Esophagus muscularis mucosa (tissue), 4 donors: ENCODE measurements around the gene PARD3B. TPM values are rescaled to one million over a fixed set of nuclear protein-coding genes. Genes with fewer than 3 reads are reported as not detected.

Source experiments
- DNase-seq: peaks from one replicate; pipeline ENCODE4 v3.0.0-alpha.2; 2017; ENCODE audit errors: extremely low spot score
- H3K27ac ChIP-seq, 4 donors: fragments of 200-600 bp; sonication (generic); replicated peaks in 1 of 4; 1 replicate in 3 of 4; 2 replicates in 1 of 4; pipeline ENCODE4 v1.5.1; 2016 to 2019; ENCODE audit warnings: mild to moderate bottlenecking in 1 of 4
- H3K27me3 ChIP-seq, 4 donors: fragments of 200-600 bp; sonication (generic); one replicate each; pipeline versions ENCODE4 v1.5.1 to v1.6.0; 2016 to 2019
- H3K36me3 ChIP-seq, 4 donors: fragments of 200-600 bp; sonication (generic); one replicate each; pipeline ENCODE4 v1.5.1; 2016 to 2019
- H3K4me1 ChIP-seq, 4 donors: fragments of 200-600 bp; sonication (generic); one replicate each; pipeline ENCODE4 v1.5.1; 2016 to 2019
- H3K4me3 ChIP-seq, 4 donors: fragments of 200-600 bp; sonication (generic); 1 replicate in 2 of 4; 2 replicates in 2 of 4; pipeline ENCODE4 v1.5.1; 2016 to 2019; ENCODE audit warnings: mild to moderate bottlenecking in 4 of 4, moderate library complexity in 1 of 4
- H3K9me3 ChIP-seq, 4 donors: fragments of 200-600 bp; sonication (generic); 1 replicate in 3 of 4; 2 replicates in 1 of 4; pipeline ENCODE4 v1.5.1; 2016 to 2019
- CTCF ChIP-seq, 3 experiments: fragments of 200-600 bp in 2 of 3; fragments of 450-650 bp in 1 of 3; sonication (generic) in 2 of 3; IDR thresholded peaks; one replicate each; pipeline ENCODE4 v1.5.1; 2017 to 2019; ENCODE audit warnings: antibody characterized with exemption in 3 of 3, mild to moderate bottlenecking in 2 of 3, moderate library complexity in 1 of 3
- EP300 ChIP-seq: sonication (generic); formaldehyde crosslinking; IDR thresholded peaks from one replicate; pipeline ENCODE4 v1.6.1; 2017; ENCODE audit warnings: antibody characterized with exemption
- POLR2A ChIP-seq: fragments of 450-650 bp; IDR thresholded peaks from one replicate; pipeline ENCODE4 v1.6.1; 2017; ENCODE audit warnings: antibody characterized with exemption, moderate library complexity, mild to moderate bottlenecking, low read depth
- POLR2AphosphoS5 ChIP-seq, 2 donors: sonication (generic); formaldehyde crosslinking; IDR thresholded peaks; one replicate each; pipeline ENCODE4 v1.6.1; 2017; ENCODE audit warnings: antibody characterized with exemption in 2 of 2
- WGBS: methylation state at CpG from one replicate; pipeline ENCODE4 v1.1.5; 2018; 5-methylcytosine and 5-hydroxymethylcytosine counted together
- intact Hi-C: fragments of 100-400 bp; cut with DNase I; formaldehyde crosslinking; loops from one replicate; pipeline ENCODE4 v1.15.1; 2023
- total RNA-seq, 4 donors: library from RNA; depleted of rRNA; stranded (reverse); fragments of >200 nt; gene quantifications; one replicate each; pipeline versions ENCODE4 v1.1.0 to v1.2.1, GENCODE V29; 2016

PARD3B gene
- total RNA-seq, 4 donors from 2014 or later: 24.2 to 40.8 (median 32.5) TPM

- DNase-seq: no peak
- peaks cover 0 to 22% (median 10%) of the 10 kb centered on the region in 4 donors for H3K4me1 ChIP-seq
- no peak overlapping the region for H3K27ac ChIP-seq
- 97% methylated on average over 7 of the region's 7 CpGs for WGBS
- TF ChIP-seq EP300: no peak
- no peak for TF ChIP-seq POLR2A
- no peak overlapping the region for H3K4me3 ChIP-seq
- H3K9me3 ChIP-seq: no peaks in the 10 kb centered on the region
- H3K27me3 ChIP-seq: no peaks in the 10 kb centered on the region
- H3K36me3 ChIP-seq: no peaks in the 10 kb centered on the region
- intact Hi-C loops: no loop called here
These were observed 317.5 kb downstream of the PARD3B start for GRCh38 chr2:204862809-204863208.

DNA sequence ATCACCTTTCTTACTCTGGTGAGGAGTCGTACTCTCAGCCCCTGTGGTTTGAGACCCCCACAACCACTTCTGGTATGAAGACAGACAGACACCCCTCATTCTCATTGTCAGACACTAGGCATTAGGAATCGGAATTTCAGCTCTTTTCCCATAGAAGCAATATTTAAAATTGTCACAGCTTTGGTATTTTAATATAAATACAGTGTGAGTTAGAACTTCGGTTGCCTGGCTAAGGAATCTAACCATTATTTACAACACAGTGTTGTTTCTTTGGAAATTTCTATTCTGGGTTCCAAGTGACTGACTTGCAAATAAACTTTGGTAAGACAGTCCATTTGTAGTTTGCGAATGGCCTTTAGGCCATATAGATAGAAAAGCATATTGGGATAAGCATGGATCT is 318.1 kb downstream of the PARD3B start:
- H3K27me3 ChIP-seq: no peaks in the 10 kb centered on the region
- TF ChIP-seq CTCF (IDR thresholded peaks at IDR 0.05) (no peak), EP300 (no peak), POLR2A (no peak), POLR2AphosphoS5 (IDR thresholded peaks at IDR 0.05) (no peak)
- no peak overlapping the region for H3K27ac ChIP-seq
- peaks cover 0 to 22% (median 10%) of the 10 kb centered on the region in 4 donors for H3K4me1 ChIP-seq
- H3K4me3 ChIP-seq: no peak overlapping the region
- 66% methylated on average over 4 of the region's 4 CpGs for WGBS
- no peaks in the 10 kb centered on the region for H3K36me3 ChIP-seq
- intact Hi-C loops: no loop called here
- DNase-seq: no peak
- no peaks in the 10 kb centered on the region for H3K9me3 ChIP-seq

DNA sequence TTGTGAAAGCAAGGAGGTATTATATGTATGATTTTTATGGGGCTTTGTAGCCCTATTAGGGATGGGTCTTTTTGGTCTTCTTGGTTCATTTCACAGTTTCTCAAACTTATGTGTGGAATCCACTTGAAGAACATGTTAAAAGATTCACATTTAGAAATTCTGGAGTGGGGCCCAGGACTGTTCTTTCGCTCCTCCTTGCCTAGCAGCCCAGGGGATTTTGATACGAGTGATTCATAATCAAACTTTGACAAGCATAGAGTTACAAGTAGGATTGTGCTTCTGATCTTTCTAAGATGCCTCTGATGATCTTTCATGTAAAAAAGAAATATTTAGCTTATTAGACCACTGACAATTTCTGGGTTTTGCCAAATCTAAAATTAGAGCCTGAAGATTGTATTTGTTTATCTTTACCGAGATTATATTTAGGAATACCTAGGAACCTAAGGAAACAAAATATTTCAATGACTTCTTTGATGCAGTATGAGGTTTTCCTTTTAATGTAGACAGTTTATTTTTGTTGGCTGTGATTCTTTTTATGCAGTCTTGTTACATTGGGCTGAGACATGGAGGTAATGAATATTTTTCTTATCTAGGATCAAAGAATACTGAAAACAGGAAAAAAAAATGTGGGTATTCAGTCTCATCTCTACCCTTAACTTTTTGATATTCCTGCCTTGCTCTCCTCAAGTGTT is 324.0 kb downstream of the PARD3B start:
- no peaks in the 10 kb centered on the region for H3K9me3 ChIP-seq
- 22% methylated on average over 3 of the region's 3 CpGs for WGBS
- intact Hi-C loops: no loop called here
- peaks cover 17 to 37% (median 26%) of the 10 kb centered on the region in 4 donors for H3K4me1 ChIP-seq
- no peaks in the 10 kb centered on the region for H3K27me3 ChIP-seq
- H3K27ac ChIP-seq: peak overlapping the region in 1 of 4 donors; percentile 9
- no peaks in the 10 kb centered on the region for H3K36me3 ChIP-seq
- TF ChIP-seq POLR2AphosphoS5 (IDR thresholded peaks at IDR 0.05) (no peak), CTCF (IDR thresholded peaks at IDR 0.05) (no peak), POLR2A (no peak), EP300 (no peak)
- no peak for DNase-seq
- no peak overlapping the region for H3K4me3 ChIP-seq

- Histone ChIP-seq H3K4me3 (no peak overlapping the region), H3K36me3 (no peaks in the 10 kb centered on the region), H3K27me3 (no peaks in the 10 kb centered on the region), H3K9me3 (no peaks in the 10 kb centered on the region), H3K4me1 (peaks cover 17 to 37% (median 26%) of the 10 kb centered on the region in 4 donors), H3K27ac (peak overlapping the region in 1 of 4 donors; percentile 9)
- TF ChIP-seq POLR2A: no peak
- 52% methylated on average over 2 of the region's 2 CpGs for WGBS
- DNase-seq: no peak
- intact Hi-C loops: loop anchor here (5.0 kb wide), 1 partner anchor 807 kb away; no protein-coding TSS in a partner anchor
These were observed 324.8 kb downstream of the PARD3B start for GRCh38 chr2:204870053-204870452.

- DNase-seq: no peak
- intact Hi-C loops: loop anchor here (5.0 kb wide), 1 partner anchor 806 kb away; no protein-coding TSS in a partner anchor
- Histone ChIP-seq H3K9me3 (no peaks in the 10 kb centered on the region), H3K4me3 (no peak overlapping the region), H3K27me3 (no peaks in the 10 kb centered on the region), H3K27ac (no peak overlapping the region), H3K4me1 (peaks cover 17 to 37% (median 26%) of the 10 kb centered on the region in 4 donors), H3K36me3 (no peaks in the 10 kb centered on the region)
- TF ChIP-seq EP300 (no peak), POLR2A (no peak), CTCF (IDR thresholded peaks at IDR 0.05) (peak; percentile 39 to 49 (median 43)), POLR2AphosphoS5 (IDR thresholded peaks at IDR 0.05) (no peak)
- WGBS: 69% methylated on average over 1 of the region's 1 CpG
These were observed 326.1 kb downstream of the PARD3B start for GRCh38 chr2:204871231-204871953.
